K562 treated with DMSO at 1 percent for 48 hours (cell line): ENCODE measurements around the gene BDKRB2. TPM values are rescaled to one million over a fixed set of nuclear protein-coding genes. Genes with fewer than 3 reads are reported as not detected.

Source experiments
- total RNA-seq: library from RNA; unstranded; fragments of 300-600 nt; gene quantifications from 2 replicates; pipeline ENCODE4 v1.2.3, GENCODE V29; 2022; ENCODE audit warnings: low replicate concordance; ENCODE audit errors: extremely low read depth

BDKRB2 gene
- total RNA-seq, result not detected in 2 replicates

DNA sequence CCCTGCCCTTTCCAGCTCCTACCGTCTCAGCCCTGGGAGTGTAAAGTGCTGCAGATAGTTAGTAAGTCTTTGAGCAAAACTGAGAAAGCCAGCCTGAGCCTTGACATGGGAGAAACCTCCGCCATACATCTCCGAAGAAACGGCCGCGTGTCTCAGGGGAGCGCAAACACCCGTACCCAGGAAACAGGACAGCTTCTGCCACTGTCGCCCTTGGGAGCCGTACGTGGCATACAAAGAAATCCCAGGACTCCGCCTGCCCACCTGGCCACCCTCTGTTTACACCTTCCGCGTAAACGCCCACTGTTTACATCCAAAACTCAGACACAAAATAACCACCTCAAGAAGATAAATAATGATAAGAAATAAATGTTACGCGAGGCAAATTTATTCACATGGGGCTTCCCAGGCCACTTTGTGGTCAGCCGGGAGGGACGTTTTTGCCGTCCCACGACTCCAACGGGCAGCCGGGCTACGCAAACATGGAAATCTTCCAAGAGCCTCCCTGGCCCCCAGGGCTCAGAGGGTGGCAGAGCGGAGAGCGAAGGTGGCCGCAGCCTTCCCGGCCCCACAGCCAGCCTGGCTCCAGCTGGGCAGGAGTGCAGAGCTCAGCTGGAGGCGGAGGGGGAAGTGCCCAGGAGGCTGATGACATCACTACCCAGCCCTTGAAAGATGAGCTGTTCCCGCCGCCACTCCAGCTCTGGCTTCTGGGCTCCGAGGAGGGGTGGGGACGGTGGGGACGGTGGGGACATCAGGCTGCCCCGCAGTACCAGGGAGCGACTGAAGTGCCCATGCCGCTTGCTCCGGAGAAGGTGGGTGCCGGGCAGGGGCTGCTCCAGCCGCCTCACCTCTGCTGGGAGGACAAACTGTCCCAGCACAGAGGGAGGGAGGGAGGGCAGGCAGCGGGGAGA, at the start of gene BDKRB2:
Gene BDKRB2, plus strand, starts transcription at position 689 of the 908 bp plus-strand sequence. CDS start 32,269 bp downstream, outside the sequence.

DNA sequence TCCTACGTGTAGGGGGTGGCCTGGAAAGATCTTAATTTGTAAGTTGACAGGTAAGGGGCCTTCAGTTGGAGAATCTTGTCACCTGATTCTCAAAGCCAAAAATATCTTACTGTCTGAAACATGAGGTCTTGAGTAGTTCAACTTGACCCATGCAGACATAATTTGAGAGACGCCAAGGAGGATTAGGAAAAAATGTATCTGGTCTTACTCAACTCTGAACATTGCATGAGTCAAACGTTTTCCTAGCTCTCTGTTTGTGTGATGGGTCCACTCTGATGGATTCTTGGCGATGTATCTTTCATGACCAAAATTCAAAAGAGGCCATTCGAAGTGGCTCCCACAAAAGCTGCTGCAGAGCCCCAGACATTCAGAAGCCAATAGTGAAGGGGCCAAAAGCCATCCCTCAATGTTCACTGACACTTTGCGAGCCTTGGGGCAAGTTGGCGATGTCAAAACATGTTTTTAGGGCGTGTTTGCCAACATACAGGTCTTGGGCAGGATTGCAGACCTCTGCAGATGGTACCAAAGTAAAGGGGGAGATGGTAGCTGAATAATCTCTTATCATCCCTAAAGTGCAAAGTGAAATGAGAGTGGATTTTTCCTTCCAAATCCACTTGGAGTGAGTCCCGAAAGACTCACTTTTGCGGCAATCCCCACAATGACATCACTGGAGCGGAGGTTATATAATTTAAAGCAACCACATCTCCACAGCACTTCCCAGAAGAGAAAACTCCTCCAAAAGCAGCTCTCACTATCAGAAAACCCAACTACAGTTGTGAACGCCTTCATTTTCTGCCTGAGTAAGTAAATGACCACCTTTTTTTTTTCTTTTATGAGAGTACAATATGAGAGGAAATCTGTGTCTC, 51.1 kb downstream of the BDKRB2 start, which contains the start of gene BDKRB1:
Gene BDKRB1, plus strand, starts transcription at position 710 of the 866 bp plus-strand sequence. CDS start 7,473 bp downstream, outside the sequence.

Other genes with a start within 250 kb of the BDKRB2 start
- not detected in 2 replicates for gene C14orf132, start 165.5 kb upstream of the BDKRB2 start, total RNA-seq
- not detected in 2 replicates for gene BDKRB1, start 51.4 kb downstream of the BDKRB2 start, total RNA-seq
- not detected in 2 replicates for gene ATG2B, start 158.5 kb downstream of the BDKRB2 start, total RNA-seq
- not detected in 2 replicates for gene GSKIP, start 158.7 kb downstream of the BDKRB2 start, total RNA-seq
- not detected in 2 replicates for gene AK7, start 187.3 kb downstream of the BDKRB2 start, total RNA-seq